IPS-NIHi7 (cell line): Measurements from ENCODE around the gene INSR.
"Not testable (repeated sequence)": the region's sequence is repeated elsewhere in the genome, so short reads cannot be mapped to it uniquely, and the experiment has no call there.

Experiments
- DNase-seq: peaks from one replicate; pipeline ENCODE4 v3.0.0; 2012; ENCODE audit warnings: mixed read lengths; ENCODE audit errors: extremely low spot score

The INSR gene

DNA sequence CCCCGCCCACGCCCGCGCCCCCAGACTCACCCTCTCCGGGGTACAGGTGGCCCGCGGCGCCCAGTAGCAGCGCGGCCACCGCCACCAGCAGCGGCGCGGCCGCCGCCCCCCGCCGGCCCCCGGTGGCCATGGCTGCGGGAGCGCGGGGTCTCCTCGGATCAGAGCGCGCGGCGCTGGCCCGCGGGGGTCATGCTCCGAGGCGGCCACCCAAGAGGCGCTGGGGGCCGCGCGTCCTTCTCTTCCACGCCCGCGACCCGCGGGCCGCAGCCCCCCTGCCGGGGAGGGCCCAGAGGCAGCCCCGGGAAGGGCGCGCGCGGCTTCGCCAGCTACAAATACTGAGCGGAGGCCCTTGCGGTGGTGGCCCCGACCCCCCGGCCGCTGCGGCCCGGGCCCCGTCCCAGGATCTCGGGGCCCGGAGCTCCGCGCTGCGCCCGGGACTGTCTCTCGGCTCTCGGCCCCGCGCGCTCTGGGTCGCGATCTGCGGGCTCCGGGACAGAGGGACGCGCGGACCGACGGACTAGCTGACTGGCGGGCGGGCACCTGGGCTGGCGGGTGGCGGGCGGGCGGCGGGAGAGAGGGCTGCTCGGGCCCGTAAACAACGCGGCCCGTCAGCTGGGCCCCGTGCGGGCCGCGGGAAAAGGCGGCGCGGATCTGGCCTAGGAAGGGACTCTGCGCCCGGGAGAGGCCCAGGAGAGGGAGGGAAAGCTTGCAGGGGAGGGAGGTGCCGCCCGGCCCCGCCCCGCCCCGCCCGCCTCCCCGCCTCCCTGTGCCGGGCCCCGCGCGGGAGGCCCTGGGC, at the start of gene INSR:
TSS of gene INSR (minus strand) at position 653 of the 796 bp plus-strand sequence. CDS start at position 130, 523 bp downstream.
- peak; percentile 97 for DNase-seq

DNA sequence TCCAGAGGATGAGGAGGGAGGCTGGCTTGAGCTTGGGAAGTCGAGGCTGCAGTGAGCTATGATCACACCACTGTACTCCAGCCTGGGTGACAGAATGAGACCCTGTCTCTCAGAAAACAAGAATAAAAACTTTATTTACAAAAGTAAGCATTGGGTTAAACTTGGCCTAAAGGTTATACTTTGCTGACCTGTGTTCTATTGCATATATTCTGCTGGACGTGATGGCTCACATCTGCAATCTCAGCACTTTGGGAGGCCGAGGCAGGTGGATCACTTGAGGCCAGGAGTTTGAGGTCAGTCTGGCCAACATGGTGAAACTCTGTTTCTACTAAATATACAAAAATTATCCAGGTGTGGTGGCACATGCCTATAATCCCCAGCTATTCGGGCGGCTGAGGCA, 47.9 kb upstream of the INSR start:
- DNase-seq, result no peak

DNA sequence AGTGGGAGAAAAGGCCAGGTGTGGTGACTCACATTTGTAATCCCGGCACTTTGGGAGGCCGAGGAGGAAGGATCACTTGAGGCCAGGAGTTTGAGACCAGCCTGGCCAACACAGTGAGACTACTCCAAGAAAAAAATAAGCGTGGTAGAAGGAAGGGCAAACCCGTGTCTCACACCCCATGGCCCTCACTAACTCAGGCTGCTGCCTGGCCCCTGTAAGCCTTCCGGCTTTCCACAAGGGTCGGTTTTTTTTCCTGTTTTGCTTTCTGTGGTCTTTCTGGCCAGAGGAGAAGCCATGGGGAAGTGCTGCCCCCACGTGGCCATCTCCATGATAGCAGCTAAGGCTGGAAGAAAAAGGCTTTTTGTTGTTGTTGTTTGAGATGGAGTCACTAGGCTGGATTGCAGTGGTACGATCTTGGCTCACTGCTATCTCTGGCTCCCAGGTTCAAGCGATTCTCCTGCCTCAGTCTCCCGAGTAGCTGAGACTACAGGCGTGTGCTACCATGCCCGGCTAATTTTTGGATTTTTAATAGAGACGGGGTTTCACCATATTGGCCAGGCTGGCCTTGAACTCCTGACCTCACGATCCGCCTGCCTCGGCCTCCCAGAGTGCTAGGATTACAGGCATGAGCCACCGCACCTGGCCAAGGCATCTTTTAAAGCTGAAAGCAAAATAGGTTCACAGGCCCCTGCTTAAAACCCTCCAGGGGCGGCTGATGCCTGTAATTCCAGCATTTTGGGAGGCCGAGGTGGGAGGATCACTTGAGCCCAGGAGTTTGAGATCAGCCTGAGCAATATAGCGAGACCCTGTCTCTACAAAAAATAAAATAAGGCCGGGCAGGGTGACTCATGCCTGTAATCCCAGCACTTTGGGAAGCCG, 47.0 kb upstream of the INSR start:
- DNase-seq, result peak; percentile 76

DNA sequence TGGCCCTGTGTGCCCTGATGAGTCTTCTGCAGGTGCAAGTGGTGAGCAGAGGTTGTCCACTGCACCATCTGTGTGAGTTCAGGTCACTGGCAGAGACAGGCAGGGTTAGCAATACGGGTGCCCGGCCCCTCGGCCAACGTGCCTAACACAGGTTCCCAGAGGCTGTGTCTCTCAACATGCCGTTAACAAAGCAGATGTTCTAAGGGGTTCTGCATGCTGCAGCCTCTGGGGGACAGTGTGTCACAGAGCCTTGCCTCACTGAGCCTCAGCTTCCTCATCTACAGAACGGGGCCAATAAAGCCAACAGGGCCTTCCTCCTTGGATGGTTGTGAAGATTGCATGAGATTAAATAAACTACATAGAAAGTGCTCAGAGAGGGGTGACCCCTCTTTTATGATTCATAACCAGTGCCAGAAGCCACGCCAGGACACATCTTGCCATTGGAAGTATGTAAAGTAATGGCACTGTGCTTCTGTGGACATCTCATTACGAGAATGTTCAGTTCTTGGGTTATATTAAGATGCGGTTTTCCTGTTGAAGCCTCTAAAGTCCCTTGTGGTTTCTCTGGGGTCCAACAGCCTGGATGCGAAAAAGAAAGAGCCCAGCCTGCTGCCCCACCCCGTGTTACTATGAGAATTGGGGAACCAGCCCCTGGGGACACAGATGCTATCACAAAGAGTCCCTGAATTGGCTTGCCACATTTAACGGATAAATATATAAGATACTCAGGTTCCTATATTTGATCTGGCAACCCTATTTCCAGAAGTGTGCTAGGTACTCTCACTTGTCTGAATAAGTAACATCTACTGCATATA, 43.4 kb upstream of the INSR start:
- no peak for DNase-seq

DNA sequence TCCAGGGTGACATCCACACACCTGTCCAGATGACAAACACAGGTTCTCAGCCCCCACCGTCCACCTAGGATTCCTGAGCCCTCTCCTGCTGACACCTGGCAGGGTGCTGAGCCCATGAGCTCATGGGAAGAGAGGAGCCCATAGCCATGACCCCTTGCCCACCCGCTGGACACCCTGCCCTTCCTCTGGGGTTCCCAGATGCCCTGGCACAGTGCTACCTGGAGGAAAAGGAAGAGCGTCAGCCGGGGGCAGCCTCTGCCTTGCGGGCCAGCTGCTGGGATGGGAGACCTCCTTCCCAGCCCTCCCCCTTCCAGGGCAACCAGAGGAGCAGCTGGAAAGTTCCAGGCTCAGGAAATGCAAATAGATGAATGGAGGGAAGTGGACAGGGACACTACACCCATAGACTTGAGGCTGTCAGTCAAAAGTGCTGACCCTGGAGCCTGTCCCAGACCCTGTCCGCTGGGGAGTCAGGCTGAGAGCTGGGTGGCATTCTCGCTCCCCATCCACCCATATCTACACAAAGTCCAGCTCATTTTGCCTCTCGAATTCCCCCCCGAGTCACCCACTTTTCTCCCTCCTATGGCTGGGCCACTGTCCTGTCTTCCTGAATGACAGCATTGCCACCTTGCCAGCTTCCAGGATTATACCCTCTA, 42.2 kb upstream of the INSR start:
- no peak for DNase-seq

DNA sequence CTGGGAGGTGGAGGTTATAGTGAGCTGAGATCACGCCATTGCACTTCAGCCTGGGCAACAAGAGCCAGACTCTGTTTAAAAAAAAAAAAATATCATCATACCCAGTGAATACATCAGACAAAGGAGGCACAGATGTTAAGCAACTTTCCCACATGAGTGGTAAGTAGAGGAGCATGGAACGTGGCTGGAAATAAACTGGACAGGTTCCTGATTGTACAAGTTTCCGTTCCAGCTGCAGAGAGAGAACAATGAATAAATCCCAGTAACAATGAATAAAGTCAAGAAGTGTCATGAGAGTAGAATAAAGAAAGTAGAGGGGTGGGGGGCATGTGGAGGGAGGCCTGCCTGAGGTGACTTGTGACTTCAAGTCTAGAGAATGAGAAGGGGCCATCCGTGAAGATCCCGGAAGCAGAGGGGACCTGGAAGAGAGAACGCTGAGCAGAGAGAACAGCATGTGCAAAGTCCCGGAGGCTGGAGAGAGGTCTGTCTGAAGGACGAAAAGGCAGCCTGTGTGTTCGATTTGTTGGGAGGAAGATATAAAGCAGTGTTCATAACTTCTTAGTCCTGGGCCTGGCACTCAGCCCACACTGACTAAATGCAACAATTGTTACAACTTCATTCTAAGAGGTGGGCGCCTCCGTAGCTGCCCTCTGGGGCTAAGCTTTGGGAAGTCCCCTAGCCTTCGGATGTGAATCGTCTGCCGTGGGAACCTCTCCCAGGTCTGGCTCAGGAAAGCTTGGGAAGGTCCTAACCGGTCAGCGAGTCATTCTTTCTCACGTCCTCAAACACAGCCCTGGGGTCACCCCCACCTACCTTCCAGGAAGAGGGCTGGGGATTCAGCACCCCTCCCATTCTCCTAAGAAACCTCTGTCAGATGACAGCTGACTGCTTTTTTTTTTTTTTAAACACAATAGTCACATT, 39.2 kb upstream of the INSR start:
- no peak for DNase-seq

DNA sequence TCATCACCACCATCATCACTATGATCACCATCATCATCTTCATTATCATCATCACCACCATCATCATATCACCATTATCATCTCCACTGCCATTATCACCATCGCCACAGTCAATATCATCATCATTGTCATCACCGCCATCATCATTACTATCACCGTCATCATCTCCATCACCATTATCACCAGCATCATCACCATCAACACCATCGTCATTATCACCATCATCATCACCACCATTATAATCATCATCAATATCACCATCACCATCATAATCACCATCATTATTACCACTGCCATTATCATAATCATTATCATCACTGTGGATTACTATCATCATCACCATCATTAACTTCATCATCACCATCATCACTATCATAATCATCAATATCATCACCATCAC, 37.2 kb upstream of the INSR start:
- no peak for DNase-seq

DNA sequence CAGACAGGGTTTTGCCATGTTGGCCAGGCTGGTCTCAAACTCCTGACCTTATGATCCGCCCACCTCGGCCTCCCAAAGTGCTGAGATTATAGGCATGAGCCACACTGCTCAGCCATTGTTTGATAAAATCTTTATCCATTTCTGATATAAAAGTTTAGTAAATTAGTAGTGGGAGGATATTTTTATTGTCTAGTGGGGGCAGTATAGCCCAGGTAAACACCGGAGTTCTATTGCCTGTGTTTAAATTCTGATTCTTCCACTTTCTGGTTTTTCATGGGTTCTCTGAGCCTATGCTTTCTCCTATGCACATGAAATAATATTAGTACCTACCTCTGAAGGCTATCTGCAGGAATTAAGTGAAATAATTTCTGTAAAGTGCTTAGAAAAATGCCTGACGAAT, 34.4 kb upstream of the INSR start:
- DNase-seq, result no peak

DNA sequence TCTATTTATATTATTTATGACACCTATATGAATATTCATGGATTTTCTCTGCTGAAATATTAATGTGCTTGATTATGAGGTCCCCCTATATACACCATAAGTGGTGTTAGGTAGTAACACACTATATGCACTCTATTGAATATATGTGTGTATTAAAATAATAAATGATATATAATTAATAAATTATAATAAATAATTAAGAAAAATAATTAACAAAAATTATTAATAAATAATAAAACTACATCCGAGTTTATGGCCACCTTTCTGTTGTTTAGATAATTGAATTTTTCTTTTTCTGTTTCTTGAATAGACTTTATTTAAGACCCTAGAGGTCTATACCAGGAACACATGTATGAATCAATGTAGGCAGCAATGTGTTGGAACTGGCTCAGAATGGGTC, 33.6 kb upstream of the INSR start:
- no peak for DNase-seq

DNA sequence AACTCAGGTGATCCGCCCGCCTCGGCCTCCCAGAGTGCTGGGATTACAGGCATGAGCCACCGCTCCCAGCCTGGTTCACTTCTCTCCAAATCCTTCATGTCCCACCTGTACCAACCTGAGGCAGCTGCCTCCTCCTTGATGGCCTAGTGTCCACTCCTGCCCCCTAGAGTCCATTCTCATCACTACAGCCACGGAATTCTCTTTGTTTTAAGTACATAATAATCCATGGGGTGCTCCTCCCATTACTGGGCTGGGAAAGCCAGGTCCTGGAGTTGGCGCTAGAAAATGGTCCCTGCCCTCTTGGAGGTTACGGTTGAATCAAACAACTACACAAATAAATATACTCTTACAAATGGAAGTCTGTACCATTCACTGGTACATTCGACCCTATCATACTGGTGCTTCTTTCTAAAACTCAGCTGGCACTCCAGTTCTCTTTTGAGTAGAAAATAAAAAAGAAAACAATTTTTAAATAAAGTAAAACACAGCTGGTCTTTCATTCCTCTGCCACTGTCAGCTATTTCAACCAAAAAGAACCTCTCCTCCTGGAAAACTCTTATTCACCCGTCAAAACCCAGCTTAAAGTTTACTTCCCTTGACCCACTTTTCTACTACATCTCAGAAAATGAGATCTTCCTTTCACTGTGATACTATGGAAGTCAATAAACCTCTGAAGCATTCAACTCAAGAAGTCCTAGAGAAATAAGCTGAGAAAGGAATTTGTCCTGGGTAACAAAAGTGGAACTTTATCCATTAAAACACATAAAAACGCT, 32.1 kb upstream of the INSR start:
- peak; percentile 81 for DNase-seq

DNA sequence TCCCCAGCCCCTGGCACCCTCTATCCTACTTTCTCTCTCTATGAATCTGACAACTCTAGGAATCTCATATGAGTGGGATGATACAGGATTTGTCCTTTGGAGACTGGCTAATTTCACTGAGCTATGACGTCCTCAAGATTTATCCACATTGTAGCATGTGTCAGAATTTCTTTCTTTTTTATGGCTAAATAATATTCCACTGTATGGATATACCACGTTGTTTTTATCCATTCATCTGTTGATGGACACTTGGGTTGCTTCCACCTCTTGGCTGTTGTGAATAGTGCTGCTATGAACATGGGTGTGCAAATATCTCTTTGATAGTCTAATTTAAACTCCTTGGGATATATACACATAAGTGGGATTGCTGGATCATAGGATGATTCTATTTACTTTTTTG, 24.0 kb upstream of the INSR start:
- DNase-seq, result no peak

DNA sequence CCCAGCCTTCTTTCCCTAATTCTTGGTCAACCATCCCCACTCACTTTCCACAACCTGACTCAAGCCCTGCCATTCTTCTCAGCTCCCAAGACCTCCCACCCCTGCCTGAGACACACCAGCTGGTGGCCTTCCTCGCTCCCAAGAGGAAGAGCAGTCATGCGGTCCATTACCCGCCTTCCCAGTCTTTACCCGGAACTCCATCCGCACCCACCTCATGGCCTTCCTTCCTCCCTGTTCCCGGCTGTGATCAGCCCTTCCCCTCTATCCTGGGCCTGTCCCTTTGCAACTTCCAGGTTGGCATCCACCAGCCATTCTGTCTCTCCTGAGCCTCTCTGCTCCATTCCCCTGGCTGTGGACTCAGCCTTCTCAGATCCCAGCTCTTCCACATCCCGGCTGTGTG, 18.6 kb upstream of the INSR start:
- no peak for DNase-seq

DNA sequence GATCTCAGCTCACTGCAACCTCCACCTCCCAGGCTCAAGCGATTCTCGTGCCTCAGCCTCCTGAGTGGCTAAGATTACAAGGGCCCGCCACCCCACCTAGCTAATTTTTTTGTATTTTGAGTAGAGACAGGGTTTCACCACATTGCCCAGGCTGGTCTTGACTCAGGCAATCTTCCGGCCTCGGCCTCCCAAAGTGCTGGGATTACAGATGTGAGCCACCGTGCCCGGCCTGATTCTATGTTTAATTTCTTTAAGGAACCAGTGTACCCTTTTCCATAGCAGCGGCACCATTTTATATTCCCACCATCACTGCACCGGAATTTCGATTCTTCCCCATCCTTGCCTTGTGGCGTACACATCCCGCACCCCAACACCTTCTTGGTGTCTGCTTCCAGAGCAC, 17.7 kb upstream of the INSR start:
- no peak for DNase-seq

DNA sequence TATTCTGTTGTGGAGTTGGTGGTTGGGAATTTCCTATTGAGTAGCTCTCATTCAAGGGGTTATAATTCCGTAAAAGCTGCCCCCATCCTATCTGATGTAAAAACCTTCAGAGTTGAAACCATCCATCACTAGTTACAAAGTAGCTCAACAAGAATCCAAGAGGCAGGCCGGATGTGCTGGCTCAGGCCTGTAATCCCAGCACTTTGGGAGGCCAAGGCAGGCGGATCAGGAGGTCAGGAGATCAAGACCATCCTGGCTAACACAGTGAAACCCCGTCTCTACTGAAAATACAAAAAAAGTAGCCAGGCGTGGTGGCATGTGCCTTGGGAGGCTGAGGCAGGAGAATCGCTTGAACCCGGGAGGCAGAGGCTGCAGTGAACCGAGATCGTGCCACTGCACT, 14.1 kb upstream of the INSR start:
- DNase-seq, result not testable (repeated sequence)

DNA sequence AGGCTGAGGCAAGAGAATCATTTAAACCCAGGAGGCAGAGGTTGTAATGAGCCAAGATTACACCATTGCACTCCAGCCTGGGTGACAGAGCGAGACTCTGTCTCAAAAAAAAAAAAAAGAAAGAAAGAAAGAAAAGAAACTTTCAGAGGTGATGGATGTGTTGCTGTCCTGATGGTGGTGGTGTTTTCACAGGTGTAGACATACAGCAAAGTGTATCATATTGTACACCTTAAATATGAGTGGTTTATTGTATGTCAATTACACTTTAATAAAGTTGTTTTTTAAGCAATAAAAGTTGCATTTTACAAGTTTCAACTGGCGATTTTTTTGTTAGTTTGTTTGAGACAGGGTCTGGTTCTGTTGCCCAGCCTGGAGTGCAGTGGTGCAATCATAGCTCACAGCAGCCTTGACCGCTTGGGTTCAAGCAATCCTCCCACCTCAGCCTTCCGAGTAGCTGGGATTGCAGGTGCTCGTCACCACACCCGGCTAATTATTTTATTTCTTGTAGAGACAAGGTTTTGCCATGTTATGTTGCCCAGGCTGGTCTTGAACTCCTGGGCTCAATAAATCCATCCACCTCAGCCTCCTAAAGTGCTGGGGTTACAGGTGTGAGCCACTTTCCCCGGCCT, 13.5 kb upstream of the INSR start:
- no peak for DNase-seq

DNA sequence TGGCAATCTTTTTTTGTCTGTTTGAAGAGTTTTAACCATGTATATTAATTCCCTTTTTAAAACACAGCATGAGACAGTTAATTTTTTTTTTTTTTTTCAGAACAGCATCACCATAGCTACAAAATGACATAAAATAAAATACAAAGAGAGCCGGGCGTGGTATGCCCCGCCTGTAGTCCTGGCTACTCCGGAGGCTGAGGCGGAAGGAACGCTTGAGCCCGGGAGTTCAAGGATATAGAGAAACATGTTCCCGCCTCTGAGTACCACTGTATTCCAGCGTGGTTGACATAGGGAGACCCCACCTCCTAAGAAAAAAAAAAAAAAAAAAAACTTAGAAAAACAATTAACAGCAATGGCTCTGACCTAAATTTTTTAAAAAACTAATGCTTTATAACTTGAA, 10.0 kb upstream of the INSR start:
- no peak for DNase-seq

DNA sequence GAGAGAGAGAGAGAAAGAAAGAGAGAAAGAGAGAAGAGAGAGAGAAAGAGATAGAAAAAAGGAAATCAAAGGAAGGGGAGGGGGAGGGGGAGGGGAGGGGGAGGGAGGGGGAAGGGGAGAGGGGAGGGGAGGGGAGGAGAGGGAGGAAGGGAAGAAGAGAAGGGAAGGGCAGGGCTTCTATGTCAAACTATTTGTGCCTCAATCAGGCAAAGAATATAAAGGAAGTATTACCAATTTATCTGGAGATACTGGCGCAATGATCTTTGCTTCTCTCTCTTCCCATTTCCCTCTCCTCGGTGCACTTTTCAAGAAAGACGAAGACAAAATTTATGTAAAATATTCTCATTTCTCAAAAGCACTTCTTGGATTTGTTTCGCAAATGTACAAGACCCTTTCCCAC, 9.3 kb upstream of the INSR start:
- no peak for DNase-seq

DNA sequence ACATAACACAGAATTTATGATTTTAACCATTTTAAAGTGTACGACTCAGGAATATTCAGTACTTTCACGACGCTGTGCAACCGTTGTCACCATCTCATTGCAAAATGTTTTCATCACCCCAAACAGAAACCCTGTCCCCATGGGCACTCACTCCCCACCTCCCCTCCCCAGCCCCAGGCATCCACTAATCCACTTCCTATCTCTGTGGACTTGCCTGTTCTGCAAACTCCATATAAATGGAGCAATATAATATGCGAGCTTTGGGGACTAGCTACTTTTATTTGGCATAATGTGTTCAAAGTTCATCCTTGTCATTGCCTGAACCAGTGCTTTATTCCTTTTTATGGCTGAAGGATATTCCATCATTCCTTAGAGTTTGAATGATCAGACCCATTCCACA, 7.3 kb upstream of the INSR start:
- DNase-seq, result no peak

DNA sequence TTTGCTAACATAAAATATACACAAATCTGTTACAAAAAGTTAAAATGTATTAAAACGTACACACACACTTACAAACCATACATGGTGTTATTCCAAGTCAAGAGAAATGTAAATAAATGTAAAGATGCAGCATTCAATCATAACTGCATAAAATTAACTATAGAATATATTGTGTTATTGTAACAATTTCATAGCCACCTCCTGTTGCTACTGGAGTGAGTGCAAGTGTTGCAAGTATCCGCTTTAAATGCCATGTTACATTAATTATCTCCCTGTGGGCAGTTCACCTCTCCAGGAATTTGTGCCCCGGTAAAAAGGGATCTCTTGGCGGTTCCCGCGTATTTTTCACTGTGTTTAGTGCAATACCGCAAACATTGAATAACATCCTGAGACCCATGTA, 3.5 kb upstream of the INSR start:
- DNase-seq, result no peak
